Loucy (cell line): ENCODE results near the gene TMBIM1.

ENCODE experiments used
- EZH2phosphoT487 ChIP-seq: fragments of 200-600 bp; IDR thresholded peaks from 2 replicates; pipeline ENCODE4 v1.6.1; 2018; ENCODE audit warnings: antibody characterized with exemption, mild to moderate bottlenecking, moderate library complexity, borderline replicate concordance
- TF ChIP-seq, protein P1 (sequence below): fragments of 200-600 bp; sonication (generic); conservative IDR thresholded peaks from 2 replicates; pipeline ENCODE4 v1.5.1; 2014; ENCODE audit warnings: mild to moderate bottlenecking, antibody characterized with exemption, low read length

DNA sequence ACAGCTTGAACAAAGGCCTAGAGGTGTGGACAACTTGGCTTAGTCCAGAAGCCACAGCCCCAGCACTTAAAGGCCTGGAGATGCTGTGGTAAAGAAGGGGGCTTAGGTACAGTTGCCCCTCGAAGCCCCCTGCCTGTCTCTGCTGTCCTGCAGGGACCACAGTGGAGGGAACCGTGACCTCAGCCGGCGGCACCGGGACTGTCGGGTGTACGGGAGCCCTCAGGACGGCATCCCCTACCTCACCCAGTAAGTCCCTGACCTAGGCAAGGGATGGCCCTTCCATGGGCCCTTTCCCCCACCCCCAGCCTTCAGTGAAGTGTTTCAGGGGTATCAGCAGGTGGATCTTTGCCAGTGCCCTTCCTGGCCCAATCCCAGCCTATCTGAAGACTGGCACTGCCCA is 49.1 kb upstream of the TMBIM1 start:
- TF ChIP-seq, protein P1, sequence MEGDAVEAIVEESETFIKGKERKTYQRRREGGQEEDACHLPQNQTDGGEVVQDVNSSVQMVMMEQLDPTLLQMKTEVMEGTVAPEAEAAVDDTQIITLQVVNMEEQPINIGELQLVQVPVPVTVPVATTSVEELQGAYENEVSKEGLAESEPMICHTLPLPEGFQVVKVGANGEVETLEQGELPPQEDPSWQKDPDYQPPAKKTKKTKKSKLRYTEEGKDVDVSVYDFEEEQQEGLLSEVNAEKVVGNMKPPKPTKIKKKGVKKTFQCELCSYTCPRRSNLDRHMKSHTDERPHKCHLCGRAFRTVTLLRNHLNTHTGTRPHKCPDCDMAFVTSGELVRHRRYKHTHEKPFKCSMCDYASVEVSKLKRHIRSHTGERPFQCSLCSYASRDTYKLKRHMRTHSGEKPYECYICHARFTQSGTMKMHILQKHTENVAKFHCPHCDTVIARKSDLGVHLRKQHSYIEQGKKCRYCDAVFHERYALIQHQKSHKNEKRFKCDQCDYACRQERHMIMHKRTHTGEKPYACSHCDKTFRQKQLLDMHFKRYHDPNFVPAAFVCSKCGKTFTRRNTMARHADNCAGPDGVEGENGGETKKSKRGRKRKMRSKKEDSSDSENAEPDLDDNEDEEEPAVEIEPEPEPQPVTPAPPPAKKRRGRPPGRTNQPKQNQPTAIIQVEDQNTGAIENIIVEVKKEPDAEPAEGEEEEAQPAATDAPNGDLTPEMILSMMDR: no peak
- TF ChIP-seq EZH2phosphoT487: no peak
